ENCODE data around the gene TAC4. TPM values are rescaled to one million over a fixed set of nuclear protein-coding genes. Genes with fewer than 3 reads are reported as not detected.

The TAC4 gene
- total RNA-seq, 1 experiment from 2014 or later: not detected

- Histone ChIP-seq H2BK5ac (ENCODE audit: insufficient read length, low read length) (no peak overlapping the region), H3K79me2 (ENCODE audit: insufficient read depth, low read length) (no peaks in the 10 kb centered on the region), H4K91ac (ENCODE audit: insufficient read length, low read depth, low read length) (no peak overlapping the region), H3K27ac (ENCODE audit: insufficient read length, low read depth, low read length) (no peak overlapping the region), H3K14ac (ENCODE audit: insufficient read depth, low read length) (no peak overlapping the region), H3K4me2 (ENCODE audit: insufficient read depth, insufficient read length, low read length) (no peak overlapping the region), H3T11ph (ENCODE audit: low read length) (no peak overlapping the region), H3K79me1 (ENCODE audit: insufficient read depth, low read depth, low read length, poor library complexity, severe bottlenecking) (no peaks in the 10 kb centered on the region), H3K27me3 (ENCODE audit: insufficient read depth, low read length) (no peaks in the 10 kb centered on the region; the same call in 1 of the 2 replicates), H4K20me1 (ENCODE audit: control insufficient read depth, insufficient read depth, insufficient read length) (no peaks in the 10 kb centered on the region), H3K4me1 (ENCODE audit: insufficient read depth, low read length) (no peaks in the 10 kb centered on the region), H3K56ac (ENCODE audit: insufficient read length, low read depth, low read length) (no peak overlapping the region), H2BK15ac (ENCODE audit: low read depth, low read length) (no peak overlapping the region), H3K9ac (ENCODE audit: extremely low read depth, insufficient read length, low read length) (no peak overlapping the region), H2BK12ac (ENCODE audit: insufficient read length, low read depth, low read length) (no peak overlapping the region), H3K9me3 (ENCODE audit: control insufficient read depth, low read depth, low read length) (no peaks in the 10 kb centered on the region), H2BK120ac (ENCODE audit: low read depth, low read length, poor library complexity, severe bottlenecking) (no peak overlapping the region), H2BK20ac (ENCODE audit: low read depth, low read length, poor library complexity, severe bottlenecking) (no peak overlapping the region), H2AK5ac (ENCODE audit: insufficient read length, low read length) (no peak overlapping the region), H4K8ac (replicated peaks; ENCODE audit: insufficient read length, low read depth, low read length) (no peak overlapping the region), H4K5ac (ENCODE audit: insufficient read length, low read depth, low read length) (no peak overlapping the region), H3K23ac (ENCODE audit: insufficient read length, low read depth, low read length) (no peak overlapping the region), H3K23me2 (ENCODE audit: insufficient read length, low read depth, low read length, poor library complexity, severe bottlenecking) (peaks cover 3% of the 10 kb centered on the region), H3K4ac (ENCODE audit: low read depth, low read length) (no peak overlapping the region), H3K18ac (ENCODE audit: insufficient read length, low read depth, low read length) (no peak overlapping the region), H2AFZ (ENCODE audit: low read length) (no peak overlapping the region)
- no peak for TF ChIP-seq CTCF (conservative IDR thresholded peaks at IDR 0.05)
- no peak for DNase-seq
- H3K9me3 Mint-ChIP-seq: no peaks in the 10 kb centered on the region
- no CpG with 5 or more reads among the region's 10 CpGs for WGBS (ENCODE audit: extremely low coverage, insufficient read length, low lambda C conversion rate)
- no peak overlapping the region for H3K4me3 Mint-ChIP-seq
- H3K27ac Mint-ChIP-seq: no peak overlapping the region
- H3K4me1 Mint-ChIP-seq: peaks cover 9 to 11% of the 10 kb centered on the region in 2 experiments
- no peaks in the 10 kb centered on the region for H3K36me3 Mint-ChIP-seq (ENCODE audit: insufficient read depth in 1 of 3, low read depth in 3 of 3)
- peaks cover 76% of the 10 kb centered on the region for H3K27me3 Mint-ChIP-seq (ENCODE audit: low read depth)
Measured at GRCh38 chr17:49853470-49854015, 5.7 kb upstream of the TAC4 start.
